Measurements from ENCODE around the gene NMUR1. TPM values are rescaled to one million over a fixed set of nuclear protein-coding genes. Genes with fewer than 3 reads are reported as not detected.

NMUR1 gene
- total RNA-seq, 1 experiment from 2014 or later = not detected

GRCh38 chr2:231554327-231554726, 24.1 kb upstream of the NMUR1 start:
- no peak for DNase-seq (ENCODE audit: low read depth)

DNA sequence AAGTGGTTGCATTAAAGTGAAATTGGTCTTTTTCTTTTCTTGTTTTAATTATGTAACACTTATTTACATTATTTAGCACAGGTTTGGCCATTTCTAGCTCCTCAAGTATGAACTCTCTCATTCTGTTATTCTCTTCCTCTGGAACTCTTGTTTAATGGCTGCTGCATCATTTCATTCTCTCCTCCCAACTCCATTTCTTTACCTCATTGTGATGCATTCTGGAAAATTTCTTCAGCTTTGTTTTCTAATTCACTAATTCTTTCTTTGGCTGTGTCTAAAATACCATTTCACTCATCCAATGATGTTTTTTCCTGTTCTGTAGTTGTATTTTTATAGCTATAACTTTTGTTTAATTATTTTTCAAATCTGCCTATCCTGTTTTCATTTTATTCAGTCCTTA, 22.5 kb upstream of the NMUR1 start:
- no peak for DNase-seq (ENCODE audit: low read depth)

- DNase-seq (ENCODE audit: low read depth) = no peak
Observed at GRCh38 chr2:231549446-231550239, 19.4 kb upstream of the NMUR1 start.

GRCh38 chr2:231548752-231549151, 18.5 kb upstream of the NMUR1 start:
- DNase-seq (ENCODE audit: low read depth) = peak; percentile 50

DNA sequence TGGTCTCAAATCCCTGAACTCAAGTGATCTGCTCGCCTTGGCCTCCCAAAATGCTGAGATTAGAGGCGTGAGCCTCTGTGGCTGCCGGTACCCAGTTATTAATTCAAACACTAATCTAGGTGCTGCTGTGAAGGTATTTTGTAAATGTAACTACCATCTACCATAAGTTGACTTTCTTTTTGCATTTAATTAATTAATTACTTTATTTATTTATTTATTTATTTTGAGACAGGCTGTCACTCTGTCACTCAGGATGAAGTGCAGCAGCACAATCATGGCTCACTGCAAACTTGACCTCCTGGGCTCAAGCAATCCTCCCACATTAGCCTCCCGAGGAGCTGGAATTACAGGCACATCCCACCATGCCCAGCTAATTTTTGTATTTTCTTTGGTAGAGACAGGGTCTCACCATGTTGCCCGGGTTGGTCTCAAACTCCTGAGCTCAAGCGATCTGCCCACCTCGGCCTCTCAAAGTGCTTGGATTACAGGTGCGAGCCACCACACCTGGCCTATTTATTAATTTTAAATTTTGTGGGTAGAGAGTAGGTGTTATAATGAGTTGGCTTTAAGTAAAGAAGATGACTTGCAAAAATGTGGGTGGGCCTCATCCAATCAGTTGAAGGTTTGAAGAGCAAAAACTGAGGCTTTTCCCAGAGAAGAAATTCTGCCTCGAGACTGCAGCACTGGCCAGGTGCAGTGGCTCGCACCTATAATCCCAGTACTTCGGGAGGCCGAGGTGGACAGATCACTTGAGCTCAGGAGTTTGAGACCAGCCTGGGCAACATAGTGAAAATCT, 17.3 kb upstream of the NMUR1 start:
- DNase-seq (ENCODE audit: low read depth) = no peak

- DNase-seq (ENCODE audit: low read depth) = no peak
Observed at GRCh38 chr2:231546014-231546715, 15.9 kb upstream of the NMUR1 start.

DNA sequence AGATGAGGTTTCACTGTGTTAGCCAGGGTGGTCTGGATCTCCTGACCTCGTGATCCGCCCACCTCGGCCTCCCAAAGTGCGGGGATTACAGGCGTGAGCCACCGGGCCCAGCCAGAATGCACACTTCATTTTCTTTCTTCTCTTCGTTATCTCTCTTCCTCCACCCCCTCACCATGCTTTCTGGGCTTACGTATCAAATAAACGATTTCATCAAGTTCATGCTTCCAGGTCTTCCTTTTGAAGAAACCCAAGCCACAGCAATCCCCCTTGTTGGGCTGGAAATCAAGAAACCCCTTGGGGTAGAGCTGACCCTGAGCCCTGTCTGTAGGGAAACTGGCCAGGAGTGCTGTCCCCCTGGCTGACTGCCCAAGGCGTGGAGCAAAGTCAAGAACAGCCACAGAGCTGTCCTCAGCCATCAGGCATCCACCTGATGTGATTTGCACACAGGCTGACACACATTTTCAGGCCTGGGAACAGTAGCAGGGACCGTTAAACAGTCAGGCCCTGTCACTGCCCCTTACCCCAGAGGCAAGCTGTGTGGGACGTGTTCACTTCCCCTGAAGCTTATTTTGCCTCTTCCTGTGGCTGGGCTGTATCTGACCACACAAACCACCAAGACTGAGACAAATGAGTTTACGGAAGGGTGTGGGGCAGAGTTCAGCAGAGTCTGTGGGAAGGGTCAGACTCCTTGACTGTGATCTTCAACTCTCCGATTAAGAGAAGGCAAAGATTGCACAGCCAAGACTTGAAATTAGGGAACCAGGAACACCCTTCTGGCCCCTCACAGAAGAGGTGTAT, 15.1 kb upstream of the NMUR1 start:
- peak; percentile 97 for DNase-seq (ENCODE audit: low read depth)

DNA sequence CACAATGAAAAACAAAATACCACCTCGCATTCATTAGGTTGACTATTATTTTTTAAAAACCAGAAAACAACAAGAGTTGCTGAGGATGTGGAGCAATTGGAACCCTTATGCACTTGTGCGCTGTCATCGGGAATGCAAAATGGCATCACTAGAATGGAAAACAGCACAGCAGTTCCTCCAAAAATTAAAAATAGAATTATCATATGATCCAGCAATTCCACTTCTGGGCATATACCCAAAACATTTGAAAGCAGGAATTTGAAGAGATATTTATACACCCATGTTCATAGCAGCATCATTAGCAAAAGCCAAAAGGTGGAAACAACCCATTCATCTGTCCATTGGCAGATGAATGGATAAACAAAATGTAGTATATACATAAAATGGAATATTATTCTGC, 11.9 kb upstream of the NMUR1 start:
- no peak for DNase-seq (ENCODE audit: low read depth)

DNA sequence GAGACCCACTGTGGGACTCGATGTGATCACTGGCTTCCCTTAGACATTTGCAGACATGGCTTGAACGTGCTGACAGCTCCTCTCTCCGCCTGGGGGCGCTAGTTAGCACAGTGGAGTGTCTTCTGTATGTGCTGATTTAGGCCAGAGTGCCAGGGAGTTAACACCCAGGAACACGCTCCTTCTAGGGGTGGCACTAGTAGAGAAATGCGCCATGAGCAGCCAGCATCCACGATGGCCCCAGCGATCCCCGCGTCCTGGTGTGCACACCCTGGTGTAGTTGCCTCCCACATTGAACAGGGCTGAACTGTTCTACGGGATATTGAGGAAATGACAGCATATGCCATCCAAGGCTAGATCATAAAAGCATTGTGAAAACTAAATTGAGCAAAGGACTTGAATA, 11.4 kb upstream of the NMUR1 start:
- DNase-seq (ENCODE audit: low read depth) = peak; percentile 23

GRCh38 chr2:231539991-231540390, 9.7 kb upstream of the NMUR1 start:
- DNase-seq (ENCODE audit: low read depth) = no peak

DNA sequence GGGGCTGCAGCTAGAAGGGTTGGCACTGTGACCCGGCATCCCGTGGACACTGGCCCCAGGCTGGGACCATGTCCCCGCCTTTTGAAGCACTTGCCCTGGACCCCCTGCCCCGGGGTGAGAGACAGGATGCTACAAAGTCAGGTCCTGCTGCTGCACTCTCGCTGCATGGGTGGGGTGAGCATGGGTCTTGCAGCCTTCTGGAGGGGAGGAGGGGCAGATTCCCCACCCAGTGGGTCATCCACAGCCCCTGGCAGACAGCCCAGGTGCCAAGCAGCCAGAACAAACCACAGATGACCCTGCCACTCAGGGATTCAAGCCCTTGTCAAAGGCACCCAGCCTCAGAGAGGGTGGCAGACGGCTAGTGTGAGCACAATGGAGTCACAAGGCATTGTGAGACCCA, 5.7 kb upstream of the NMUR1 start:
- DNase-seq (ENCODE audit: low read depth) = no peak

DNA sequence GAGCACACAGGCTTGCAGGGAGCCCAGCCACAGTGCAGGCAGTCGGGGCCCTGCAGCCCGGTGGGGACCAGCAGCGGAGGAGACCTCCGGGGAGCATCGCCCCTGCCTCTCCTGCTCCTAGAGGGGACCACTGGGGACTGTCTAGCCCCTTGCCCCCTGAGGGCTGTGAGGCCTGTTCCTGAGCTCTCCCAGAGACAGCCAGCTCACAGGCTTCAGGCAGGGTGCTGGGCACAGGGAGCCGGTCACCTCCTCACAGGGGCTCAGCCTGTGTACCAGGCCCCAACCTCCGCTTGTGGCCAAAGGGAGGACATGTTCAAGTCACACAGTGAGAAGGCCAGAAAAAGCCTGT, 3.5 kb upstream of the NMUR1 start:
- no peak for DNase-seq (ENCODE audit: low read depth)

- no peak for DNase-seq (ENCODE audit: low read depth)
Observed at GRCh38 chr2:231533086-231533776, 3.0 kb upstream of the NMUR1 start.

- no peak for DNase-seq (ENCODE audit: low read depth)
Observed at GRCh38 chr2:231532756-231533035, 2.5 kb upstream of the NMUR1 start.

DNA sequence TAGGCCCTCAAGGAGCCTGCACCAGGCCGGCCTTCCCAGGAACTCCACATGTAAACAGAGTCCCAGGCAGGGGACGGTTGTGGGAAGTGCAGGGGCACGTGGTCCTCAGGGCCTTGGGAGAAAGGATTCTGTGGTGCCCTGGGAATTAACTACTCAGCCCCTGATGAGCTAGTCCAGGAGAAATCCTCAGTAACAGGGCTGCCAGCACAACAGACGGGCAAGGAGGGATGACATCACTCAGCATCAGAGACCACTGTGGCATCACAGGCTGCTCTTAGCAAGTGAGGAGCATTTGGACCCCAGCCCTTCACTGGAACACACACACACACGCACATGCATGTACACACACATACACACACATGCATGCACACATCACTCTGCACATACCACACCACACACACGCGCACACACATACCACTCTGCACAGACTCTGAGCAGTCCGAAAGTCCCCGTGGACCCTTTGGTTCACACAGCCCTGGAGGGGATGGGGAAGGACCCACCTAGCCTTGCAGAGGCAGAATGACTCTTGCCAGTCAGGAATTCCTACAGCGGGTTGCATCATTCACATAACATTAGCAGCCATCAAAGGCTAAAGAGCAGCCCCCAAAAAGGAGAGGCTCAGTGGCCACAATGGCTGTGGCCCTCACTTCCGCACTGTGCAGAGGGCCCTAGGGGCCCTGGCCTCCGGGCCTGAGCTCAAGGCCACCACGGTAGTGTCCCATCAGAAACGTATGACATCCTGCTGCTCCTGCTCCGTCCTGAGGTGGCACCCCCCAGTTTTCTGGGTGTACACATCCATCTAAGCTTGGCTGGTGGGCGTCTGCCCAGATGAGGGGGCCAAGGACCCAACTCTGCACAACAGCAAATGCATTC, 1.9 kb upstream of the NMUR1 start:
- no peak for DNase-seq (ENCODE audit: low read depth)

DNA sequence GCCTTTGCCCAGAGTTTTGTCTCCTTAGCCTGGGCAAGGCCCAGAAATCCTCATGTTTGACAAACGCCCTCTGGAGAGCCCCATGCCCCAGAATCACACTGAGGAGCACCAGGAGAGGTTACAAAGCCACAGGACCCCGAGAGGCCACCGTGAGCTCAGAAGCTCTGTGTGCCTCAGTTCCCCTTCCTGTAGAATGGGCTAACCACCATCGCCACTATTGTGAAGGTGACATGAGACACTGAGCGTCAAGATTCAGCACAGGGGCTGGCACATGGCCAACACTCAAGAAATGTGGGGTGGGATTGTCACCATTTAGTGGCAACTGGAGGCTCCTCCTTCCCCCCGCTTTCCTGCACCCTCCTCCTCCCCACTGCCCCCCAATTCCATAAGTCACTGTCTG, 1.2 kb upstream of the NMUR1 start:
- no peak for DNase-seq (ENCODE audit: low read depth)

- DNase-seq (ENCODE audit: low read depth) = no peak
Observed at GRCh38 chr2:231528636-231529030, 1.6 kb downstream of the NMUR1 start.

DNA sequence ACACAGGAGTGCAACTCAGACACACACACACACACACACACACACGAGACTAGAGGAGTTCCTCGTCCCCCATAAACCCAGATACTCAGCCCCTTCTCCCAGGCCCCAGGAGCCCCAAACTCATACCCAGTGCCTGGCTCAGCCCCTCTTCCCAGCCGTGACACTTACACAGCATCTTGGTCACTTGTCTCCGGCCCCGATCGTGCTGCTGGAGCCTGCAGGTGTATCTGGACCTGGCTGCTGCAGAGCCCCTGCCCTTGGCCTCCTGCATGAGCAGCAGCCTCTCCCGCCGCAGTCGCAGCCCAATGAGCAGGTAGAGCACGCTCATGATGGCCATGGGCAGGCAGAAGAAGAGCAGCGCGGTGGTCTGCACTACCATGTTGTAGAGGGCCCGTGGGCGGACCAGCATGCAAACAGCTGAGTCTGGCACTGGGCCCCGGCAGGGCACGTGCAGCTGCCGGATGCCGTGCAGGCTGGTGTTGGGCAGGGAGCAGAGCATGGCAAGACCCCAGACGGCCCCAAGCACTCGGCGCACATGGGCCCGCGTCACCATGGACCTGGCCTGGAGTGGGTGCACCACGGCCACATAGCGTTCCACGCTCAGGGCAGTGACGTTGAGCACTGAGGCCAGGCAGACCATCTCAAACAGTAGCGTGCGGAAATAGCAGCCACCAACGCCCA, 2.1 kb downstream of the NMUR1 start:
- DNase-seq (ENCODE audit: low read depth) = no peak

DNA sequence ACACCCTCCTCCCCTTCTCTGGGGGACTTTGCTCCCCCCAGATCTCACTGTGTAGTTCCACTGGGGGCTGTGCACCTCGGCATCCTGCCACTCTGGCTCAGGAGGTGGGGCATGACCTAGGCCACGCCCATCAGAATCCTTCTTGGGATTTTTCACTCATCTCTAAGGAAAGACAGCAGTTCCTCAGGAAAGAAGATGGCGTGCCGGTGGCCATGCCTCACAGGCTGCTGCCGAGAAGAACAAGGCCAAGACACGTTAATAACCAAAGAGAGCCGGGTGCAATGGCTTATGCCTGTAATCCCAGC, 3.2 kb downstream of the NMUR1 start:
- no peak for DNase-seq (ENCODE audit: low read depth)
